Stimulated activated CD4-positive, alpha-beta T cell treated with anti-CD3 and anti-CD28 coated beads, Interleukin-1b, Interleukin-23, amount 100 ng/mL, for 24 hours (primary cell): Measurements from ENCODE around the gene RRAGD.

Experiments
- DNase-seq, 4 experiments: peaks; one replicate each; pipeline ENCODE4 v3.0.0-alpha.2; 2020; ENCODE audit warnings: low read depth in 4 of 4, low spot score in 1 of 4

Gene RRAGD

GRCh38 chr6:89375427-89376267 lies 36.4 kb downstream of the RRAGD start:
- peak in 2 of 4 experiments; percentile 2 to 11 for DNase-seq

GRCh38 chr6:89372506-89372901 lies 39.6 kb downstream of the RRAGD start:
- DNase-seq = no peak

- DNase-seq = peak; percentile 45 to 64 (median 56)
These were observed 40.1 kb downstream of the RRAGD start for GRCh38 chr6:89371849-89372505.

GRCh38 chr6:89368999-89369398 lies 43.1 kb downstream of the RRAGD start:
- no peak for DNase-seq

- peak; percentile 32 to 54 (median 46) for DNase-seq
These were observed 44.0 kb downstream of the RRAGD start for GRCh38 chr6:89368107-89368506.

- DNase-seq = no peak
These were observed 47.5 kb downstream of the RRAGD start for GRCh38 chr6:89364586-89364985.

GRCh38 chr6:89361171-89361570 lies 50.9 kb downstream of the RRAGD start:
- no peak for DNase-seq

- no peak for DNase-seq
These were observed 51.6 kb downstream of the RRAGD start for GRCh38 chr6:89360415-89360999.

- no peak for DNase-seq
These were observed 52.5 kb downstream of the RRAGD start for GRCh38 chr6:89359561-89359960.

- DNase-seq = no peak
These were observed 54.7 kb downstream of the RRAGD start for GRCh38 chr6:89357390-89357789.

- no peak for DNase-seq
These were observed 55.4 kb downstream of the RRAGD start for GRCh38 chr6:89356642-89357170.

GRCh38 chr6:89355511-89356194 lies 56.4 kb downstream of the RRAGD start:
- DNase-seq = no peak

- DNase-seq = no peak
These were observed 58.2 kb downstream of the RRAGD start for GRCh38 chr6:89353702-89354392.

GRCh38 chr6:89353118-89353556 lies 58.9 kb downstream of the RRAGD start:
- no peak for DNase-seq

GRCh38 chr6:89352278-89353117 lies 59.6 kb downstream of the RRAGD start, which contains the start of gene UBE2J1:
TSS of gene UBE2J1 (minus strand) at chr6:89352722. CDS start at chr6:89352569, 153 bp downstream.
- DNase-seq = peak; percentile 23 to 66 (median 42)

GRCh38 chr6:89351671-89352277 lies 60.3 kb downstream of the RRAGD start:
- DNase-seq = no peak

- DNase-seq = no peak
These were observed 61.6 kb downstream of the RRAGD start for GRCh38 chr6:89350281-89350966.

GRCh38 chr6:89348372-89348771 lies 63.7 kb downstream of the RRAGD start:
- no peak for DNase-seq

- DNase-seq = no peak
These were observed 64.2 kb downstream of the RRAGD start for GRCh38 chr6:89347825-89348224.
